Osteocyte (in vitro differentiated cells): ENCODE data around the gene CNTNAP2. TPM values are rescaled to one million over a fixed set of nuclear protein-coding genes. Genes with fewer than 3 reads are reported as not detected.

ENCODE experiments used
- DNase-seq: peaks from one replicate; pipeline ENCODE4 v3.0.0; 2021; ENCODE audit warnings: mixed read lengths; ENCODE audit not compliant: unreplicated experiment; ENCODE audit errors: extremely low spot score
- H3K27ac Mint-ChIP-seq: one replicate; pipeline ENCODE4 v1.8.0; 2021; ENCODE audit warnings: mild to moderate bottlenecking, mixed read lengths; ENCODE audit not compliant: unreplicated experiment
- H3K27me3 Mint-ChIP-seq: one replicate; pipeline ENCODE4 v1.8.0; 2021; ENCODE audit warnings: mixed read lengths; ENCODE audit not compliant: unreplicated experiment
- H3K36me3 Mint-ChIP-seq: one replicate; pipeline ENCODE4 v1.8.0; 2021; ENCODE audit warnings: mixed read lengths; ENCODE audit not compliant: unreplicated experiment
- H3K4me1 Mint-ChIP-seq: one replicate; pipeline ENCODE4 v1.8.0; 2021; ENCODE audit warnings: mixed read lengths; ENCODE audit not compliant: unreplicated experiment
- H3K4me3 Mint-ChIP-seq: one replicate; pipeline ENCODE4 v1.8.0; 2021; ENCODE audit warnings: mild to moderate bottlenecking, moderate library complexity, mixed read lengths; ENCODE audit not compliant: unreplicated experiment
- H3K9me3 Mint-ChIP-seq: one replicate; pipeline ENCODE4 v1.8.0; 2021; ENCODE audit warnings: mixed read lengths; ENCODE audit not compliant: unreplicated experiment
- CTCF ChIP-seq: fragments of 200-600 bp; sonication (generic); IDR thresholded peaks from 2 replicates; pipeline ENCODE4 v1.5.0; 2021; ENCODE audit warnings: antibody characterized with exemption, mild to moderate bottlenecking, moderate library complexity
- total RNA-seq: library from RNA; stranded (reverse); gene quantifications from 2 replicates; pipeline ENCODE4 v1.2.1, GENCODE V29; 2021

Gene CNTNAP2
- total RNA-seq, 1 donor from 2014 or later = 1.4 TPM

GRCh38 chr7:146557971-146558469 lies 441.4 kb downstream of the CNTNAP2 start:
- H3K36me3 Mint-ChIP-seq = no peaks in the 10 kb centered on the region
- H3K9me3 Mint-ChIP-seq = peaks cover 8% of the 10 kb centered on the region
- no peak for TF ChIP-seq CTCF
- H3K4me3 Mint-ChIP-seq = no peak overlapping the region
- no peaks in the 10 kb centered on the region for H3K4me1 Mint-ChIP-seq
- DNase-seq = no peak
- H3K27me3 Mint-ChIP-seq = no peaks in the 10 kb centered on the region
- H3K27ac Mint-ChIP-seq = no peak overlapping the region

- H3K27me3 Mint-ChIP-seq = no peaks in the 10 kb centered on the region
- no peak for DNase-seq
- H3K9me3 Mint-ChIP-seq = no peaks in the 10 kb centered on the region
- no peaks in the 10 kb centered on the region for H3K36me3 Mint-ChIP-seq
- no peaks in the 10 kb centered on the region for H3K4me1 Mint-ChIP-seq
- TF ChIP-seq CTCF = no peak
- no peak overlapping the region for H3K4me3 Mint-ChIP-seq
- H3K27ac Mint-ChIP-seq = no peak overlapping the region
Measured at GRCh38 chr7:146565872-146566271, 449.3 kb downstream of the CNTNAP2 start.

- Mint-ChIP-seq H3K4me1 (no peaks in the 10 kb centered on the region), H3K36me3 (no peaks in the 10 kb centered on the region), H3K27ac (no peak overlapping the region), H3K27me3 (no peaks in the 10 kb centered on the region), H3K9me3 (peaks cover 7% of the 10 kb centered on the region), H3K4me3 (no peak overlapping the region)
- DNase-seq = no peak
- no peak for TF ChIP-seq CTCF
Measured at GRCh38 chr7:146575903-146576302, 459.3 kb downstream of the CNTNAP2 start.

GRCh38 chr7:146591976-146592375 lies 475.4 kb downstream of the CNTNAP2 start:
- TF ChIP-seq CTCF = no peak
- no peaks in the 10 kb centered on the region for H3K36me3 Mint-ChIP-seq

GRCh38 chr7:146606628-146607027 lies 490.0 kb downstream of the CNTNAP2 start:
- H3K4me3 Mint-ChIP-seq = no peak overlapping the region
- H3K9me3 Mint-ChIP-seq = no peaks in the 10 kb centered on the region
- H3K4me1 Mint-ChIP-seq = no peaks in the 10 kb centered on the region
- no peaks in the 10 kb centered on the region for H3K36me3 Mint-ChIP-seq
- no peak overlapping the region for H3K27ac Mint-ChIP-seq
- H3K27me3 Mint-ChIP-seq = no peaks in the 10 kb centered on the region
- no peak for TF ChIP-seq CTCF
- DNase-seq = no peak

More at GRCh38 chr7:146591976-146592375, 475.4 kb downstream of the CNTNAP2 start:
- no peaks in the 10 kb centered on the region for H3K27me3 Mint-ChIP-seq
- H3K4me1 Mint-ChIP-seq = no peaks in the 10 kb centered on the region
- H3K4me3 Mint-ChIP-seq = no peak overlapping the region
- H3K27ac Mint-ChIP-seq = no peak overlapping the region
- no peak for DNase-seq
- H3K9me3 Mint-ChIP-seq = peaks cover 15% of the 10 kb centered on the region
